Fibroblast of skin of back (primary cell): ENCODE results near the gene C19orf53.

Experiments
- DNase-seq: peaks from one replicate; pipeline ENCODE4 v3.0.0-alpha.2; 2013

C19orf53 gene

GRCh38 chr19:13827656-13828055 is 53.4 kb downstream of the C19orf53 start:
- no peak for DNase-seq
